ENCODE results near the gene NEUROD2. TPM values are rescaled to one million over a fixed set of nuclear protein-coding genes. Genes with fewer than 3 reads are reported as not detected.

Gene NEUROD2
- total RNA-seq, 4 donors from 2014 or later = 0.06 TPM; not detected in 3

Other genes starting within 250 kb of the NEUROD2 start
- gene FBXL20, start 206.3 kb downstream of the NEUROD2 start, total RNA-seq = 10 to 100 TPM; 10.4 to 29.6 (median 17.2) TPM
- gene MED1, start 156.7 kb downstream of the NEUROD2 start, total RNA-seq = 10 to 100 TPM; 21.4 to 34.0 (median 29.0) TPM
- 10 to 100 TPM; 25.7 to 49.2 (median 38.1) TPM for gene CDK12, start 146.4 kb downstream of the NEUROD2 start, total RNA-seq
- 10 to 100 TPM; 13.9 to 27.0 (median 19.1) TPM for gene PPP1R1B, start 19.0 kb upstream of the NEUROD2 start, total RNA-seq
- gene STARD3, start 29.2 kb upstream of the NEUROD2 start, total RNA-seq = 10 to 100 TPM; 24.9 to 75.5 (median 36.5) TPM
- gene TCAP, start 57.4 kb upstream of the NEUROD2 start, total RNA-seq = 1 to 10 TPM in 1 of 4 donors, under 1 TPM in 2, not detected in 1; 0.19 to 1.7 (median 0.60) TPM
- 10 to 100 TPM in 1 of 4 donors, 1 to 10 TPM in 2, under 1 TPM in 1; 0.44 to 16.7 (median 1.9) TPM for gene PNMT, start 60.5 kb upstream of the NEUROD2 start, total RNA-seq
- 10 to 100 TPM in 2 of 4 donors, 1 to 10 TPM in 2; 8.2 to 12.8 (median 11.0) TPM for gene PGAP3, start 80.1 kb upstream of the NEUROD2 start, total RNA-seq
- 10 to 100 TPM; 13.8 to 23.8 (median 15.7) TPM for gene ERBB2, start 92.1 kb upstream of the NEUROD2 start, total RNA-seq
- gene MIEN1, start 122.6 kb upstream of the NEUROD2 start, total RNA-seq = 10 to 100 TPM; 33.9 to 60.8 (median 52.5) TPM
- 10 to 100 TPM in 3 of 4 donors, not detected in 1; 13.0 to 19.3 (median 14.0) TPM for gene GRB7, start 130.0 kb upstream of the NEUROD2 start, total RNA-seq